Lung microvascular endothelial cell (primary cell): Measurements from ENCODE around the gene TTC8. TPM values are rescaled to one million over a fixed set of nuclear protein-coding genes. Genes with fewer than 3 reads are reported as not detected.
"Not testable (repeated sequence)": the region's sequence is repeated elsewhere in the genome, so short reads cannot be mapped to it uniquely, and the experiment has no call there.

Source experiments
- DNase-seq, 2 donors: peaks; one replicate each; pipeline versions ENCODE4 v3.0.0 to v3.0.0-alpha.2; 2010; ENCODE audit warnings: low read depth in 2 of 2
- total RNA-seq: library from RNA; depleted of rRNA; stranded (reverse); fragments of >200 nt; gene quantifications from 2 replicates; pipeline ENCODE4 v1.2.1, GENCODE V29; 2014

The TTC8 gene
- total RNA-seq, 1 donor from 2014 or later: 5.0 TPM

DNA sequence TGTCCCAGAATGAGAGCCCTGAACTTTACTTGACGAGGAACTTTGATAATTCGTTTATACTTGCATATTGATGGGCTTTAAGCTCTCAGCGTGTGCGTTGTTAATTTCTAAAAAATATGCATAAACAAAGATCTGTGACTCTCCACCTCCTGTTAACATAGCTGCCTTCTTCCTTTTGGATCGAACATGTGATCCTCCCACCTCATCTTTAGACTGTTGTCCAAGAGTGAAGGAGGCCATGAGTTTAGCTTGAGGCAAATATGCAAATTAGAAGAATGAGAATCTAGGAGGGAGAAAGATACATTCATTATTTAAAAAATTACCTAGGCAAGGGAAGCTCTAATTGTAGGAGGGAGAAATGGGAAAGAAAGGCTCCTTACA lies 617 bp downstream of the TTC8 start:
- DNase-seq: peak in 1 of 2 donors; percentile 4

- DNase-seq: no peak
These were observed 1.1 kb downstream of the TTC8 start for GRCh38 chr14:88825503-88825902.

DNA sequence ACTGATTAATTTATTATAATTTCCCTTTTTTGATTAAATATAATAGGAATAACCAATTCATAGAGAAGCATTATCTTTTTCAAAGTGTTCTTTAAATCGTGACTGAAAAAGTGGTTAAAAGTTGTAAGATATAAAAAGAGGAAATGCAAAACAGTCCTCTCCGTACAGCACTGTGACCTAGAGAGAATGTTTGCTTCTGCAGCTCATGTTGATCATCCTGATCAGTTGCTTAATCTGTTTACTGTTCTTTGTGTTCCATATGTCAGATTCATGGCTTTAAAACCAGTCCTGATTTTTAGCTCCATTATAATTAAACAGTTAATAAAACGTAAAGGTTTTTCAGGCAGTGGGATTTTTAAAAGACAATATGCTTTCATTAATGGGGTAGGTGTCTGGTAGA lies 4.7 kb downstream of the TTC8 start:
- DNase-seq: no peak

GRCh38 chr14:88829685-88830302 lies 5.3 kb downstream of the TTC8 start:
- no peak for DNase-seq

GRCh38 chr14:88831284-88831683 lies 6.8 kb downstream of the TTC8 start:
- peak in 1 of 2 donors; percentile 15 for DNase-seq

- DNase-seq: peak; percentile 25 to 90
These were observed 10.5 kb downstream of the TTC8 start for GRCh38 chr14:88834883-88835431.

GRCh38 chr14:88835661-88836060 lies 11.2 kb downstream of the TTC8 start:
- peak in 1 of 2 donors; percentile 7 for DNase-seq

GRCh38 chr14:88837495-88837894 lies 13.0 kb downstream of the TTC8 start:
- peak in 1 of 2 donors; percentile 60 for DNase-seq

DNA sequence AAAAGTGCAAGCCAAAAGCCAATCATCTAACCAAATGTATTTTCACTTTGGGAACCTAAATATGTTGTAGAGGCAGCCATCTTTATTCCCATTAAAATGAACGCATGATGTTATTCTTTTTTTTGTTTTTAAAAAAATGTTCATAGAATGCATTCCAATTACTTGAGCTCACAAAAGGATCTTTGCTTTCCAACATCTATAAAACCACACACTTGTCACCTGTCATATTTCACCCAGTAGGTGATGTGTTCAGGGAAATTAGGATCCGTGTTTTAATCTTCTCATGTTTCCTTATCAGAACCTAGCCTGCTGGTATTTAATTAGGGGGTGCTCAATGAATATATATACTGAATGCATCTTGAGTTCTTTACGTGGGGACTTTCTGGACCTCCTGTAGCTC lies 13.6 kb downstream of the TTC8 start:
- no peak for DNase-seq

DNA sequence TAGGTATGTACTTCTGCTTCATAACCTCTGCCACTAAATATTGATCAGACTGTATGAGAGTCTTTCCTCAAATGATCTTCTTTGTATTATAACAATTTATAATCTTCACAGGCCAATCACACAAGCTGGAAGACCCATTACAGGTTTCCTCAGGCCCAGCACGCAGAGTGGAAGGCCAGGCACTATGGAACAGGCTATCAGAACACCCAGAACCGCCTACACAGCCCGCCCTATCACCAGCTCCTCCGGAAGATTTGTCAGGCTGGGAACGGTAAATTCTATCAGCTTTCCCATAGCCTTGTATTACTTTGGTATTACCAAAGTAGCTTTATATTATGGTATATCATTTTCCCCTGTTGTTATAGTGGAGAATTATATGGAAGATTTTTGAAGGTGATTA lies 16.5 kb downstream of the TTC8 start:
- DNase-seq: no peak

GRCh38 chr14:88841741-88842140 lies 17.3 kb downstream of the TTC8 start:
- no peak for DNase-seq

- DNase-seq: no peak
These were observed 18.0 kb downstream of the TTC8 start for GRCh38 chr14:88842414-88842813.

DNA sequence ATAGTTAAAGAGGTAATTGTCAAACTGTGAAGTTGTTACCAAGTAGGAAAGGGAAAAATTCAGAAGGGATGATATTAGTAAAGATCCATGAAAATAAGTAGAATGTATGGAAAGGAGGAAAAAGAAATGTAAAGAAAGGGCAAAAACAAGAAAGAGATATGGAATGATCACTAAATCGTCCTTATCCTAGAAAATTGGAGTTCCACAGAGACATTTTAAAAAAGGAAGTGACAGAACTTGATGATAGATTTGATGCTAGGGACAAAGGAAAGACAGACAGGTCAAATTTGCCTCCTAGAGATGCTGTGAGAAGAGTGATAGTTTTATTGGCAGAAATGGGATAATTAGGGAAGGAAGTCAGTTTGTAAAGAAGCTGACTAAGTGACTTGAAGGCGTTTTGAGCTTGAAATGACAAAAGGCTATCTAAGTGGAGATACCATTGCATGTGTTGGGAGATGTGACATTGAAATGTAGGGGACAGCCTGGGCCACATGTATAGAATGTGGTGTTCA lies 20.6 kb downstream of the TTC8 start:
- no peak for DNase-seq

DNA sequence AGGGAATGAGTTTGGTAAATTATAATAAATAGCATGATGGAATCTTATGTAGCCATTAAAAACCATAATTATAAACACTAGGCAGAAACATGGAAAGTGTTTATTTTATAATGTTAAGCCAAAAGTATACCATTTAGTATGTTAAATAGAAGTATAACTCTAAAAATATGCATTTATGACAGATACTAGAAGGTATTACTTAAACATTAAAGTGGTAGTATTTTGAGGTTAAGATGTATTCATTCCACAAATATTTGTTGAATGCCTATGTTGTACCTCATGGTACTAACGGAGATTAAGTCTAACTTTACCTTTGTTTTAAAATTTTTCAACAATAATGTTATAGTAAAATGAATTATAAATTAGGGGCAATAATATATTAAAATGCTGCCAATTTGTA lies 24.1 kb downstream of the TTC8 start:
- no peak for DNase-seq

GRCh38 chr14:88849716-88850115 lies 25.3 kb downstream of the TTC8 start:
- DNase-seq: no peak

GRCh38 chr14:88851587-88851986 lies 27.1 kb downstream of the TTC8 start:
- DNase-seq: no peak

DNA sequence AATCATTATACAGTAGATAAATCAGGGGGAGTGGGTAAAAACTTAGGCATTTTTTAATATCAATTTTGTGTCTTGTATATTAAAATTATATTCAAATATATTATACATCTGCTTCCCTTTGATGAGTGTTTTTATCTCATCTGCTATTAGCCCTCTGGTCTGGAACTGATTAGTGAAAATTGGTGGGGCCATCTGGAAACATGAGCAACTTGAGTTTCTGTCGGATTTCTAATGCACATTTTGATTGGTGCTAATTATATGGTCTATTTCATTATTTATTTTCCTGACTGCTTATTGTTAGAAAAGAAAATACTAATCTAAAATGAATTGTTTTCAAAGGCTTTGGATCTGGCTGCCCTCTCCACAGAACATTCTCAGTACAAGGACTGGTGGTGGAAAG lies 28.2 kb downstream of the TTC8 start:
- no peak for DNase-seq

DNA sequence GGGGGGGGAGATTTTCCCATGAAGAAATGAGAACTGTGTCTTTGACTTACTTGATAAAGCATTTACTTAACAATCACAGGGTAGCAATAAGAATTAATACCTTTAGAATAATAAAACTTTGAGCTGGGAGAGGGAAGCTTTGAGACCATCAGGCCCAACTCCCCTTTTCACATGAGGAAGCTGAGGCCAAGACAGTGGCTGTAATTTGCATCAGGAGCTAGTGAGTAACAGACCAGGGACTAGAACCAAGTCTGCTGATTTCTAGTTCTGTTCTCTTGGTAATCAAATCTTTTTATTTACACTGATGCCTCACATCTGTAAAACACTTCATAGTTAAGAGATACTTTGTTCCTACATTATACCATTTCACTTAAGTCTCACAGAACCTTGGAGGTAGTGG lies 28.7 kb downstream of the TTC8 start:
- DNase-seq: no peak

GRCh38 chr14:88856786-88857366 lies 32.4 kb downstream of the TTC8 start:
- no peak for DNase-seq

- not testable (repeated sequence) for DNase-seq
These were observed 33.4 kb downstream of the TTC8 start for GRCh38 chr14:88857861-88858260.

DNA sequence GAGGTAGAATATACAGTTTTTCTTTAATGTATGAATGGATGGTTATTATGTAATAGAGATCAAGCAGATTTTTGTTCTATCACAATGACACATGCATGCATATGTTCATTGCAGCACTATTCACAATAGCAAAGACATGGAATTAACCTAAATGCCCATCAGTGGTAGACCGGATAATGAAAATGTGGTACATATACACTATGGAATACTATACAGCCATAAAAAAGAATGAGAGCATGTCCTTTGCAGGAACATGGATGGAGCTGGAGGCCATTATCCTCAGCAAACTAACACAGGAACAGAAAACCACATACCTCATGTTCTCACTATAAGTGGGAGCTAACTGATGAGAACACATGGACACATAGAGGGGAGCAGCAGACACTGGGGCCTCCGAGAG lies 34.7 kb downstream of the TTC8 start:
- not testable (repeated sequence) for DNase-seq

GRCh38 chr14:88863167-88863566 lies 38.7 kb downstream of the TTC8 start:
- no peak for DNase-seq

GRCh38 chr14:88864198-88864597 lies 39.7 kb downstream of the TTC8 start:
- DNase-seq: no peak
